Prostate gland (tissue), 2 donors: ENCODE measurements around the gene MTMR10. TPM values are rescaled to one million over a fixed set of nuclear protein-coding genes. Genes with fewer than 3 reads are reported as not detected.

Source experiments
- DNase-seq: peaks from one replicate; pipeline ENCODE4 v3.0.0-alpha.2; 2019; ENCODE audit warnings: low spot score
- H3K27ac ChIP-seq, 2 donors: fragments of 200-600 bp; sonication (generic); 2 replicates each; pipeline ENCODE4 v1.5.1; 2017 to 2019
- H3K27me3 ChIP-seq: fragments of 200-600 bp; sonication (generic); replicated peaks from 2 replicates; pipeline ENCODE4 v1.5.1; 2019; ENCODE audit not compliant: insufficient read depth
- H3K36me3 ChIP-seq, 2 donors: fragments of 200-600 bp; sonication (generic); 1 replicate in 1 of 2; 2 replicates in 1 of 2; pipeline versions ENCODE4 v1.5.1 to v1.8.1; 2017 to 2019
- H3K4me1 ChIP-seq: fragments of 200-600 bp; sonication (generic); replicated peaks from 2 replicates; pipeline ENCODE4 v1.5.1; 2019
- H3K4me3 ChIP-seq, 2 donors: fragments of 200-600 bp; sonication (generic); 2 replicates each; pipeline ENCODE4 v1.5.1; 2017 to 2019
- H3K9me3 ChIP-seq: fragments of 200-600 bp; sonication (generic); 2 replicates; pipeline ENCODE4 v1.5.1; 2017
- CTCF ChIP-seq, 4 experiments: fragments of 200-600 bp in 2 of 4; fragments of 450-650 bp in 2 of 4; sonication (generic) in 2 of 4; IDR thresholded peaks; 1 replicate in 3 of 4; 2 replicates in 1 of 4; pipeline ENCODE4 v1.5.1; 2016 to 2019; ENCODE audit warnings: antibody characterized with exemption in 4 of 4, mild to moderate bottlenecking in 2 of 4, moderate library complexity in 2 of 4
- POLR2A ChIP-seq: fragments of 450-650 bp; IDR thresholded peaks from one replicate; pipeline ENCODE4 v1.6.1; 2016; ENCODE audit warnings: antibody characterized with exemption, mild to moderate bottlenecking
- POLR2AphosphoS5 ChIP-seq: sonication (generic); formaldehyde crosslinking; IDR thresholded peaks from one replicate; pipeline ENCODE4 v1.6.1; 2017; ENCODE audit warnings: antibody characterized with exemption
- WGBS: methylation state at CpG from one replicate; pipeline ENCODE4 v1.1.5; 2018; 5-methylcytosine and 5-hydroxymethylcytosine counted together
- intact Hi-C: fragments of 100-400 bp; cut with DNase I; formaldehyde crosslinking; loops from one replicate; pipeline ENCODE4 v1.14.2; 2022
- total RNA-seq, 2 donors: library from RNA; depleted of rRNA; stranded (reverse); fragments of >200 nt; gene quantifications; one replicate each; pipeline ENCODE4 v1.1.0, GENCODE V29; 2016

Gene MTMR10
- 10 to 100 TPM; 32.5 to 35.2 TPM for total RNA-seq

- TF ChIP-seq POLR2AphosphoS5 (no peak), POLR2A (peak; percentile 68), CTCF (IDR thresholded peaks at IDR 0.05) (peak in 1 of 4 experiments; percentile 21)
- Histone ChIP-seq H3K27me3 (no peaks in the 10 kb centered on the region), H3K36me3 (no peaks in the 10 kb centered on the region), H3K4me1 (no peaks in the 10 kb centered on the region), H3K9me3 (no peaks in the 10 kb centered on the region), H3K27ac (peak within 1 kb of the TSS; percentile 94 to 95), H3K4me3 (peak within 1 kb of the TSS; percentile 80 to 91)
- intact Hi-C loops, result loop anchor here (5.0 kb wide), 1 partner anchor 351 kb away; no protein-coding TSS in a partner anchor
- under 1% methylated on average over 41 of the region's 114 CpGs for WGBS
- DNase-seq, result peak; percentile 64
Observed at GRCh38 chr15:30991255-30992235, at the start of gene MTMR10. TSS of gene MTMR10 (minus strand) at chr15:30991628. CDS start at chr15:30991506, 122 bp downstream.

GRCh38 chr15:31040611-31041010 lies 49.2 kb upstream of the MTMR10 start:
- H3K36me3 ChIP-seq, result no peaks in the 10 kb centered on the region
- H3K4me3 ChIP-seq, result no peak overlapping the region
- no peak overlapping the region for H3K27ac ChIP-seq
- TF ChIP-seq CTCF (IDR thresholded peaks at IDR 0.05) (no peak), POLR2AphosphoS5 (no peak), POLR2A (no peak)
- 92% methylated on average over 8 of the region's 8 CpGs for WGBS
- no peak for DNase-seq
- no peaks in the 10 kb centered on the region for H3K27me3 ChIP-seq
- H3K9me3 ChIP-seq, result no peaks in the 10 kb centered on the region
- intact Hi-C loops, result no loop called here
- H3K4me1 ChIP-seq, result no peaks in the 10 kb centered on the region

- no peak for DNase-seq
- 92% methylated on average over 16 of the region's 16 CpGs for WGBS
- TF ChIP-seq POLR2A (no peak), CTCF (IDR thresholded peaks at IDR 0.05) (no peak), POLR2AphosphoS5 (no peak)
- Histone ChIP-seq H3K4me3 (no peak overlapping the region), H3K27ac (no peak overlapping the region), H3K9me3 (no peaks in the 10 kb centered on the region), H3K36me3 (no peaks in the 10 kb centered on the region), H3K4me1 (no peaks in the 10 kb centered on the region), H3K27me3 (no peaks in the 10 kb centered on the region)
- intact Hi-C loops, result no loop called here
Observed at GRCh38 chr15:31039961-31040360, 48.5 kb upstream of the MTMR10 start.

- Histone ChIP-seq H3K9me3 (no peaks in the 10 kb centered on the region), H3K27me3 (no peaks in the 10 kb centered on the region), H3K4me1 (no peaks in the 10 kb centered on the region), H3K4me3 (no peak overlapping the region), H3K36me3 (no peaks in the 10 kb centered on the region), H3K27ac (no peak overlapping the region)
- 94% methylated on average over 10 of the region's 10 CpGs for WGBS
- intact Hi-C loops, result no loop called here
- DNase-seq, result no peak
- no peak for TF ChIP-seq CTCF (IDR thresholded peaks at IDR 0.05)
Observed at GRCh38 chr15:31037731-31038477, 46.5 kb upstream of the MTMR10 start.
